Spinal cord (tissue), 10 donors: Measurements from ENCODE around the gene ATXN10. TPM values are rescaled to one million over a fixed set of nuclear protein-coding genes. Genes with fewer than 3 reads are reported as not detected.
A peak's percentile ranks its signal among the peaks of the same experiment; 100 is the strongest.

Source experiments
- DNase-seq, 6 donors: peaks; one replicate each; pipeline versions ENCODE4 v3.0.0 to v3.0.0-alpha.2; 2013 to 2015; ENCODE audit warnings: low spot score in 6 of 6, low read depth in 4 of 6
- H3K27ac ChIP-seq: one replicate; pipeline ENCODE4 v1.5.1; 2013; ENCODE audit warnings: low read depth, low read length, control low read depth
- H3K27me3 ChIP-seq: one replicate; pipeline ENCODE4 v1.6.1; 2013; ENCODE audit warnings: low read length; ENCODE audit not compliant: control insufficient read depth, insufficient read depth
- H3K36me3 ChIP-seq: one replicate; pipeline ENCODE4 v1.6.1; 2013; ENCODE audit warnings: low read length; ENCODE audit not compliant: control insufficient read depth, insufficient read depth
- H3K4me1 ChIP-seq: one replicate; pipeline ENCODE4 v1.6.1; 2013; ENCODE audit warnings: low read length; ENCODE audit not compliant: control insufficient read depth, insufficient read depth
- H3K4me3 ChIP-seq: one replicate; pipeline ENCODE4 v1.5.1; 2013; ENCODE audit warnings: low read depth, low read length, control low read depth
- H3K9me3 ChIP-seq: one replicate; pipeline ENCODE4 v1.6.1; 2013; ENCODE audit warnings: low read length; ENCODE audit not compliant: control insufficient read depth, insufficient read depth
- WGBS: methylation state at CpG from one replicate; pipeline ENCODE4 v1.1.5; 2013; ENCODE audit warnings: missing lambda C conversion rate; ENCODE audit not compliant: insufficient coverage; 5-methylcytosine and 5-hydroxymethylcytosine counted together
- polyA plus RNA-seq, 2 donors: library from polyadenylated mRNA; unstranded; fragments of 120-200 nt; gene quantifications; one replicate each; pipeline ENCODE4 v1.2.1, GENCODE V29; 2013; ENCODE audit not compliant: insufficient read length in 2 of 2
- total RNA-seq, 2 donors: library from RNA; depleted of rRNA in 1 of 2; stranded (reverse); fragments of 120-200 nt in 1 of 2; fragments of >200 nt in 1 of 2; gene quantifications; one replicate each; pipeline versions ENCODE4 v1.2.3 to v1.2.4, GENCODE V29; 2013 to 2014
- donor health status: healthy.

Gene ATXN10
- total and polyA plus RNA-seq, 4 donors: 163 to 428 (median 339) TPM

DNA sequence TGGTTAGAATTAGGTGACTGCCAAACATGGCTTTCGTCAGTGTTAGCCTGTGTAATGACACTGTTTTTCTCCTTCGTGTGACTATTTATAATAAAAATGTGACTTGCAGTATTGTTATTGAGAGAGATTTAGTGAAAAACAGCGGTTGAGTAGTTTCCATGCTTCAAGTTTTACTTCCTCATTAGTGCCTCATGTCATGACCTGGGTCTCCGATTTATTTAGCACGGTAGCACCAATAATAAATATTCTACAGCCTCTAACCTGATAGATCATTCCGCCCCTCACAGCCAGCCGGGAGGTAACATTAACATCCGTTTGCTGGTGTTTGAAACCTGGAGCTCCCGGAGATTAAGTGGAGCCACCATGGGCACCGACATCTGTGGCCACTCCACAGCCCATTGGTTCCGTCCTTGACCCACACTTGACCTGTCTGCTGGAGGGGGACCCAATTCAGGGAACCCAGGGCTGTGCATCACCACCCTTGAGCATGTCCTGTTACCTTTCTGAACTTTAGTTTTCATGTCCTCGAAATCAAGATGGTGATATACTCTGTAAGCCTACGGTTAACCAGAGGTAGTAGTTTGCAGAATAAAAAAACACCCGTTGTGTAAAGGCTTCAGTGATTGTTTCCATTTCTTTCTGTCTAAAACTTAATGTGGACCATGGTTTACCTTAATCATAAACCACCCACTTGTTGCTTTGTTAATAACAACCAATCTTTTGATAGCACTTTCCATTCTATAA lies 104.1 kb downstream of the ATXN10 start:
- H3K27ac ChIP-seq: no peak overlapping the region
- H3K4me3 ChIP-seq: no peak overlapping the region
- no peaks in the 10 kb centered on the region for H3K4me1 ChIP-seq
- WGBS: 96% methylated on average over 6 of the region's 14 CpGs
- no peaks in the 10 kb centered on the region for H3K27me3 ChIP-seq
- no peaks in the 10 kb centered on the region for H3K9me3 ChIP-seq
- no peak for DNase-seq
- H3K36me3 ChIP-seq: no peaks in the 10 kb centered on the region

GRCh38 chr22:45776313-45776585 lies 104.6 kb downstream of the ATXN10 start:
- no peaks in the 10 kb centered on the region for H3K4me1 ChIP-seq
- H3K27ac ChIP-seq: no peak overlapping the region
- H3K27me3 ChIP-seq: no peaks in the 10 kb centered on the region
- H3K36me3 ChIP-seq: no peaks in the 10 kb centered on the region
- H3K4me3 ChIP-seq: no peak overlapping the region
- DNase-seq: no peak
- no peaks in the 10 kb centered on the region for H3K9me3 ChIP-seq
- WGBS: no CpG with 5 or more reads among the region's 2 CpGs

GRCh38 chr22:45777046-45777851 lies 105.6 kb downstream of the ATXN10 start:
- no peaks in the 10 kb centered on the region for H3K36me3 ChIP-seq
- DNase-seq: no peak
- H3K27me3 ChIP-seq: no peaks in the 10 kb centered on the region
- WGBS: 84% methylated on average over 3 of the region's 6 CpGs
- no peaks in the 10 kb centered on the region for H3K9me3 ChIP-seq
- H3K4me3 ChIP-seq: no peak overlapping the region
- H3K4me1 ChIP-seq: no peaks in the 10 kb centered on the region
- H3K27ac ChIP-seq: no peak overlapping the region

DNA sequence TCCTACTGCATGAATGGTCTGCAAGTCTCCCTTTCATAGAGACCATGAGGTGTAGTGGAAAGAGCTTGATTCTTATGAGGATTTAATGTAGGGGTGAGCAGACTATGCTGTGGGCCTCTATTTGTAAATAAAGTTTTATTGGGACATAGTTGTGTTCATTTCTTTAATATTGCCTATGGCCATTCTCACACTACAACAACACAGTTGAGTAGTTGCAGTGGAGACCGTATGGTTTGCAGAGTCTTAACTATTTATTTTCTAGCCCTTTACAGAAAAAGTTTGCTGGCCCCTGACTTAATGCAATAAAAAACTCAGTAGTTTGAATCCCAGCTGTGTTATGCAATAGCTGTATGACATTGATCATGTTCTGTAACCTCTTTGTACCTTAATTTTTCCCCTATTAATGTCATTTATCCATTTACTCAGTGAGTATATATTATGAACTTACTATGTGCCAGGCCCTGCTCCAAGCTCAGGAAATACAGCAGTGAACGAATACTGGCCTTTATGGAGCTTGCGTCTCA lies 106.3 kb downstream of the ATXN10 start:
- whole genome bisulfite sequencing: 80% methylated on average over 1 of the region's 3 CpGs
- no peak for DNase-seq
- H3K4me1 ChIP-seq: no peaks in the 10 kb centered on the region
- H3K27me3 ChIP-seq: no peaks in the 10 kb centered on the region
- no peaks in the 10 kb centered on the region for H3K36me3 ChIP-seq
- no peaks in the 10 kb centered on the region for H3K9me3 ChIP-seq
- no peak overlapping the region for H3K4me3 ChIP-seq
- no peak overlapping the region for H3K27ac ChIP-seq

DNA sequence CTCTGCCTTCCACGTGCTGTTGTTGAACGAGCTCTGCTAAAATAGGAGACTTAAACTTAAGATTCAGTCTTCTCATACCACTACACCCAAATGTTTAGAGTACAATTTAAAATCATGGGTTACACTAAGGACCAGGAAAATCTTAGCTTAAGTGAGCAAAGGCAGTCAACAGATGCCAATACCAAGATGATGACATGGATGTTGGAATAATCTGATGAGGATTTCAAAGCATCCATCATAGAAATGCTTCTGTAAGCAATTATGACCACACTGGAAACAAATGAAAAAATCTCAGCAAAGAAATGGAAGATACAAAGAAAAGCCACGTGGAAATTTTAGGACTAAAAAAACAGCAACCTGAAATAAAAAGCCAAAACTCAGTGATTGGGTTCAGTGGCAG lies 109.8 kb downstream of the ATXN10 start:
- H3K4me1 ChIP-seq: peaks cover 9% of the 10 kb centered on the region
- H3K27me3 ChIP-seq: no peaks in the 10 kb centered on the region
- no peak overlapping the region for H3K4me3 ChIP-seq
- H3K36me3 ChIP-seq: peaks cover 2% of the 10 kb centered on the region
- no peak for DNase-seq
- H3K27ac ChIP-seq: no peak overlapping the region
- 100% methylated on average over 1 of the region's 3 CpGs for WGBS
- H3K9me3 ChIP-seq: no peaks in the 10 kb centered on the region

DNA sequence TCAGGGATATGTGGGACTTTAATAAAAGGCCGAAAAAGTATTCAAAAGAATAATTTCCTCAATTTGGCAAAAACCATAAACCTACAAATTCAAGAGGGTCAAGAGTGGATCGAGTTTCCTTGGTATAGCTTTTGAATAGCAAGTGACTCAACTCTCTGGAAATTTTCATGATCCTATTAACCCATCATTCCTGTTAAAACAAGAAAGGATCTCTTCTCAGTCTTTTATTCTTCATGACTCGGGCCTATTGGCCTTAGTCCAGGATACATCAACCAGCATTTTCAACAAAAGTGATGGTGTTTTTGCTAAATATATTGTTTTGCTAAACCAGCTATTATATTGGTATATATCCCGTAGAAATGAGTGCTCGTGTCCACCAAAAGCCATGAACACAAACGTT lies 110.3 kb downstream of the ATXN10 start:
- Histone ChIP-seq H3K9me3 (no peaks in the 10 kb centered on the region), H3K27me3 (no peaks in the 10 kb centered on the region), H3K27ac (no peak overlapping the region), H3K4me1 (peaks cover 9% of the 10 kb centered on the region), H3K36me3 (peaks cover 2% of the 10 kb centered on the region), H3K4me3 (no peak overlapping the region)
- no CpG with 5 or more reads among the region's 6 CpGs for WGBS
- no peak for DNase-seq

- 59% methylated on average over 2 of the region's 3 CpGs for WGBS
- Histone ChIP-seq H3K4me1 (peaks cover 9% of the 10 kb centered on the region), H3K4me3 (no peak overlapping the region), H3K9me3 (no peaks in the 10 kb centered on the region), H3K27ac (no peak overlapping the region), H3K27me3 (no peaks in the 10 kb centered on the region), H3K36me3 (peaks cover 2% of the 10 kb centered on the region)
- DNase-seq: no peak
These were observed 111.4 kb downstream of the ATXN10 start for GRCh38 chr22:45783021-45783420.

DNA sequence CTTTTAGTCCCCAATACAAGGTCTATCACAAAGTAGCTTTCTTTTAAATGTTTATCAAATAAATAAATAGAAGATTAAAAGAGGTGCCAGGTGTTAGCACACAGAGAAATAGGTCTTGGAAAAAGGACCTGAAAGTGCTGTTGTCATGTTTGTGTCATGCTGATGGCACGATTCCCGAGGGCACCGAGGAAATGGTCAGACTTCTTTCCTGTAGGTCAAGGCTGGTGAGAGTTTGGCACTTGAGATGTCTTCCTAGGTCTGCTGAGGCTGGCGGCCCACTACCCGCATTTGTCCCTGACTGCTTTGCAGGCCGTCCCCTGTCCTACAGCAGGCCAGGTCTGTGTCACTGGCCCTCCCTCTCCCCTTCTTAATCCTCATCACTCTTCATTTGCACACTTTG lies 112.1 kb downstream of the ATXN10 start:
- no peak overlapping the region for H3K4me3 ChIP-seq
- no peaks in the 10 kb centered on the region for H3K9me3 ChIP-seq
- no peak overlapping the region for H3K27ac ChIP-seq
- DNase-seq: no peak
- peaks cover 9% of the 10 kb centered on the region for H3K4me1 ChIP-seq
- peaks cover 2% of the 10 kb centered on the region for H3K36me3 ChIP-seq
- 93% methylated on average over 6 of the region's 6 CpGs for WGBS
- no peaks in the 10 kb centered on the region for H3K27me3 ChIP-seq

GRCh38 chr22:45784357-45785277 lies 113.0 kb downstream of the ATXN10 start:
- H3K9me3 ChIP-seq: no peaks in the 10 kb centered on the region
- DNase-seq: peak in 1 of 6 donors; percentile 30
- peaks cover 2% of the 10 kb centered on the region for H3K36me3 ChIP-seq
- no peak overlapping the region for H3K4me3 ChIP-seq
- H3K27me3 ChIP-seq: no peaks in the 10 kb centered on the region
- 58% methylated on average over 8 of the region's 12 CpGs for WGBS
- peaks cover 9% of the 10 kb centered on the region for H3K4me1 ChIP-seq
- no peak overlapping the region for H3K27ac ChIP-seq
